ENCODE results near the gene SRRM2. TPM values are rescaled to one million over a fixed set of nuclear protein-coding genes. Genes with fewer than 3 reads are reported as not detected.

Gene SRRM2
- total RNA-seq, 1 experiment from 2014 or later = 617 TPM

GRCh38 chr16:2710711-2711231, 41.7 kb upstream of the SRRM2 start:
- Histone ChIP-seq H3K9me3 (ENCODE audit: control insufficient read depth, insufficient read depth, low read depth, low read length) (no peaks in the 10 kb centered on the region), H3K4me3 (ENCODE audit: low read depth in 2 of 2, low read length in 2 of 2) (no peak overlapping the region), H3K27ac (ENCODE audit: low read length) (no peak overlapping the region), H3K36me3 (ENCODE audit: control insufficient read depth, insufficient read depth, low read length) (no peaks in the 10 kb centered on the region), H3K27me3 (ENCODE audit: control insufficient read depth, insufficient read depth, low read length) (no peaks in the 10 kb centered on the region), H3K4me1 (ENCODE audit: control insufficient read depth, insufficient read depth, low read length) (no peaks in the 10 kb centered on the region)
- no TSS peak for BruUV-seq (replicated peaks)
- TF ChIP-seq POLR2AphosphoS5 (IDR thresholded peaks at IDR 0.05; ENCODE audit: low read depth, low read length) = no peak
- no peak for TF ChIP-seq SIN3A (IDR thresholded peaks at IDR 0.05; ENCODE audit: borderline replicate concordance, insufficient read depth, low read depth, low read length)
- no peak for TF ChIP-seq CTCF (IDR thresholded peaks at IDR 0.05)
- intact Hi-C loops (cut with micrococcal nuclease; ENCODE audit: unreplicated experiment) = no loop called here
- peak; percentile 3; the same call in 1 of the 2 replicates for ATAC-seq
- ChIA-PET POLR2A (no interaction called here), CTCF (no interaction called here)
- DNase-seq (ENCODE audit: low read depth, low spot score) = no peak
- in situ Hi-C loops (cut with HindIII; ENCODE audit: low pct_unique_long_range_greater_than_20kb, low sequenced_read_pairs) = no loop called here

- ChIA-PET CTCF (no interaction called here), POLR2A (interaction anchor here (0.5 kb wide), 1 partner anchor 41 kb away, joined by 6 read pairs; the partner anchor contains the start of gene SRRM2)
- intact Hi-C loops (cut with micrococcal nuclease; ENCODE audit: unreplicated experiment) = no loop called here
Measured at GRCh38 chr16:2711370-2712062, 40.9 kb upstream of the SRRM2 start.

More at GRCh38 chr16:2711370-2712062, 40.9 kb upstream of the SRRM2 start:
- Histone ChIP-seq H3K4me1 (ENCODE audit: control insufficient read depth, insufficient read depth, low read length) (no peaks in the 10 kb centered on the region; the same call in 1 of the 2 replicates), H3K36me3 (ENCODE audit: control insufficient read depth, insufficient read depth, low read length) (no peaks in the 10 kb centered on the region), H3K9me3 (ENCODE audit: control insufficient read depth, insufficient read depth, low read depth, low read length) (no peaks in the 10 kb centered on the region), H3K4me3 (ENCODE audit: low read depth in 2 of 2, low read length in 2 of 2) (no peak overlapping the region), H3K27ac (ENCODE audit: low read length) (no peak overlapping the region), H3K27me3 (ENCODE audit: control insufficient read depth, insufficient read depth, low read length) (no peaks in the 10 kb centered on the region)
- in situ Hi-C loops (cut with HindIII; ENCODE audit: low pct_unique_long_range_greater_than_20kb, low sequenced_read_pairs) = no loop called here
- TF ChIP-seq CTCF (IDR thresholded peaks at IDR 0.05) (no peak), TCF7L2 (IDR thresholded peaks at IDR 0.05; ENCODE audit: low read depth, low read length) (no peak), POLR2AphosphoS5 (IDR thresholded peaks at IDR 0.05; ENCODE audit: low read depth, low read length) (no peak), REST (IDR thresholded peaks at IDR 0.05; ENCODE audit: insufficient read depth in 1 of 2, low read depth in 2 of 2, low read length in 1 of 2) (no peak), SIN3A (IDR thresholded peaks at IDR 0.05; ENCODE audit: borderline replicate concordance, insufficient read depth, low read depth, low read length) (no peak)
- DNase-seq (ENCODE audit: low read depth, low spot score) = no peak
- BruUV-seq (replicated peaks) = no TSS peak
- peak; percentile 20 for ATAC-seq

Data from Panc1 (cell line).